ENCODE measurements around the gene SIRPB1.
"Not testable (repeated sequence)": the region's sequence is repeated elsewhere in the genome, so short reads cannot be mapped to it uniquely, and the experiment has no call there.

The SIRPB1 gene

DNA sequence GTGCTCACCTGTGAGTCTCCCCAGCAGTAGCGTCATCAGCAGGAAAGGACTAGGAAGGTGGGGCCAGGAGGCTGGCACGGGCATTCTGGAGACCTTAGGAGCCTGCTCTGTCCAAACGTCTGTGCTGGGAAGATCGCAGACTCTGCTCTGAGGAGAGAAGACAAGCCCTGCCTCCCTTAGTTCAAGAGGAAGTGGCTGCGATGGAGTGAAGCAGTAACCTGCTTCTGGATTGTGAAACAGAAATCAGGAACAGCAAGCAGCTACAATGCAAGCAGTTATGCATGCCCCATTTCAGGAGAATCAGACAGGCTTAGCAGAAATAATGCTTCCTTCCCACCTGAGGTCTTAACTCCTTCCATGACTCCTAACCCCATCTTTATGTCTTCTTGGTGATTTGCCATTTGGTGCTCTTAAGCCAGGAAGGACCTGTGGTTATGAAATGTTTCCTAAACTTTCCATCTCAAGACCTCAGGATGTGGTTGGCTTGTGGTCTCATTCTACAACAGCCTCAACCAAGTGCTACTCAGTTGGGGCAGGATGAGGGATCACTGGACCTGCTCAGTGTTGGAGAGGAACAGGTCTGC lies at the start of gene SIRPB1:
SIRPB1 (minus strand) TSS at position 149 of the 584 bp plus-strand sequence; CDS start at position 84, 65 bp downstream.
- no peak for DNase-seq (ENCODE audit: low read depth)

DNA sequence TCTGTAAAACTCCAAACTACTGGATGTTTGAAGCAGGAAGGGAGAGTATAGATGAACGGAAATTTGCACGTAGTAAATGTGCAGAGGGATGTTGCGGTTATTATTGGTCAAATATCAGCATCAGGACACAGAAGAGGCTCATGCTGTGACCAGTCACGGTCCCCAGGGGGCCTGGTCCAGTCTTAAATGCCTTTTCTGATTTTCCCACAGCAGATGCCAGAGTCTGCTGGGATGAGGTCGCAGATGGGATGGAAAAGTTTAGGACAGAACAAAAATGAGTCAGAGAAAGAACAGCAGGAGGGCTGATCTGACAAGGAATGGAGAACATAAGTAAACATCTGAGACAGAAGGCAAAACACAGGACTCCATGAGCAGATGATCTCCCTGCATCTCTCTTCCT lies 49.5 kb upstream of the SIRPB1 start:
- no peak for DNase-seq (ENCODE audit: low read depth)

DNA sequence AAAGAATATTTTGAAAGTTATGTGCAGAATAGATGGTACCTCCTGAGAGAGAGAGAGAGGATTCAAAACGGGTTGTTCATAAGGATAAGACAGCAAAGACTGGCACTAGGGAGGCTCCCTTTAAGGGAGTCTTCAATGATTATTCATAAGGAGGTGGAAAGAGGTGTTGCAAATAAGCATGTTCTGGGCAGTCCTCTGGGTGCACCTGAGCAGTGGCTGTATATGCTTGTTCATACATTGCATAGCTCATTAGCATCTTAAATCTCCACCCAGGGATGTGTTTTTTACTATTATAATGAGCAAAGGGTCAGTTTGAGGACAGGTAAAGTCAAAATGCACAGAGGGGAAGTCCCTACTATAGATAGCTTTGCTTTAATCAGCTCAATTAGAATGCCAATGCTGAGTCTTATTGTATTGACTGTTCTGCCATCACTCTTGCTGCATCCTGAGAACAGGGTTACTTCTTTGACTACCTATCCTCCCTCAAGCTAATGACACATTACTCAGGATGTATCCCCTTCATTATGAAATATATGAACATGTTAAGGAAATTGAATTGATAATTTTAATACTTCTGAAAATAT lies 47.8 kb upstream of the SIRPB1 start:
- no peak for DNase-seq (ENCODE audit: low read depth)

DNA sequence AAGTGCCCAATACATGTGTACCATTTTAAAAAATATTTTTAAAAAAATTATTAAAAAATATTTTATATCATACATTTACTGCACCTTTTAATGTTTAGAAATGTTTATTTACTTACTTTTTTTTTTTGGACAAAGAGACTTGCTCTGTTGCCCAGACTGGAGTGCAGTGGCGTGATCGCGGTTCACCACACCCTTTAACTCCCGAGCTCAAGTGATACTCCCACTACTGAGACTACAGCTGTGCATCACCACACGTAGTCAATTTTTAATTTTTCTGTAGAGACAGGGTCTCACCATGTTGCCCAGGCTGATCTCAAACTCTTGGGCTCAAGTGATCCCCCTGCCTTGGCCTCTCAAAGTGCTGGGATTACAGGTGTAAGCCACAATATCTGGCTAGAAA lies 47.0 kb upstream of the SIRPB1 start:
- DNase-seq (ENCODE audit: low read depth): no peak

DNA sequence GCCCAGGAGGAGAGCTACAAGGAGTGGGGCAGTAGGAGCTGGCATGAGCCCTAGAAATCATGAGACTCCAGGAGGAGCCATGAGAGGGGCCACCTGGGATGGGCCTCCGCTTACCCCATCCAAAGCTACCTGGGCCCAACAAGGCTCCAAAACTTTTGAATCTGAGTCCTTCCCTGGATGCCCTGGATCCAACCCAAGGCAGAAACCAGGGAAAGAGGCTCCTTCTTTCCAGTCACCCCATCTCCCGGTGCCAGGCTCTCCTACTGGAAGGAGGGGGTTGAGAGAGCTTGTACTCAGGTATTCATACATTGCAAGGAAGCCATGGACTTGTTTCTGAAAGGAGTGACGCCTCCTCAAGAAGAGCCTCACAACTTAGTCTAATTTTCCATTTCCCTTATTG lies 45.5 kb upstream of the SIRPB1 start:
- DNase-seq (ENCODE audit: low read depth): no peak

DNA sequence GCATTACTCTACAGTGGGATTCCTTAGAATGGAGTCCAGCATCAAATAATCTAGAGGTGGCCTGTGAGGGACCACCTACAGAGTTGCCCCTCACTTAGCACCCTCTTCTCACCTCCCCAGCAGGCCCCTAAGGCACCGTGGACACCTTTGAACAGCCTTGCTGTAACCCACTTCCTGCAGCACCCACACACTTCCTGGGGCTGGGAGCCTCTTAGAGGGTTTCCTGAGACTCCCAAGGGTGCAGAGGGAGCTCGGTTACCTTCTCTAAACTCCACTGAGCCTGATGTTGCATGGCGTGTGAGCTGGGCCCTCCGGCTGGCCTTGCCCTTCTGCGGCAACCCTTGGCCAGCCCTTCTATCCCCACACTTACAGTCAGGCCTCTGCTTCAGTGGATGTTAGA lies 45.1 kb upstream of the SIRPB1 start:
- peak; percentile 40 for DNase-seq (ENCODE audit: low read depth)

DNA sequence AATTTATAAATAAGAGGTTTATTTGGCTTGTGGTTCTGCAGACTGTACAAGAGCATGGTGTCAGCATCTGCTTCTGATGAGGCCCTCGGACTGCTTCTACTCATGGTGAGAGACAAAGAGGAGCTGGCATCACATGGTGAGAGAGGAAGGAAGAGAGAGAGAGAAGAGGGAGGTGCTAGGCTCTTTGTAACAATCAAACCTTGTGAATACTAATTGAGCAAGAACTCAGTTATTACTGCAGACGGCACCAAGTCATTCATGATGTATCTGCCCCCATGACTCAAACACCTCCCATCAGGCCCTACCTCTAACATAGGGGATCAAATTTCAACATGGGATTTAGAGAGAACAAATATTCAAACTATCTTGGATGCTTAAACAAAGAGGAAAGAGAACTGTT lies 44.1 kb upstream of the SIRPB1 start:
- no peak for DNase-seq (ENCODE audit: low read depth)

DNA sequence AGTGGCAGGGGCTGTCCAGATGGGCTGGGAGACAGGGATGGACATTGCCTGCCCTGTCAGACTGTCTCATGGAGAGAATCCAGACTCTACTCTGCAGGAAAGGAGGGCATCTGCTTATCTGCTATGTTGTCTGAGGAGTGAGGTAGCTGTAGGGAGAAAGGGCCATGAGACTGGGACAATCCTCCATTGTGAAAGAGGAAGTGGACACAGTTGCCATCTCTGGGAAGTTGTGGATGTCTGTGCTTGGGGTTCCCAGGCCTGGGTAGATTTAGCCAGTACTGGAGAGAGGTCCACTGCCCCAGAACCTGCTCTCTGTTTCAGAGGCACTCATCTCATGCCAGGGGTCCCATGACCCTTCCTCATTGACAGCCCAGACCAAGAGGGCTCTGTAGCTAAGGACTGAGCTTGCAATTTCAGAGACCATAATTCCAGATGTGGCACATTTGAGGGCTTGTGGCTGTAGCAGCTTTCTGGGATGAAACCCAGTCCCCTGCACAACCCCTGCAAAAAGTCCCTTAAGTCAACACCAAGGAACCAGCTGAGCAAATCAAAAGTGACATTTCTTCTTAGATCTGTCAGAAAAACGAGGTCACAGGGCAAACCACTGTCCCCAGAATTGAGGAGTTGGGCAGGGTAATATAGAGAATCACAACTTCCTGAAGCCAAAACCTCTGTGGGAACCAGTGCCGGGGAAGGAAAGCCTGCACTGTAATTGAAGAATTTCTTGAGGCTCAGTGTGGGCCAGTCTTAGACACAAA lies 41.9 kb upstream of the SIRPB1 start:
- no peak for DNase-seq (ENCODE audit: low read depth)

DNA sequence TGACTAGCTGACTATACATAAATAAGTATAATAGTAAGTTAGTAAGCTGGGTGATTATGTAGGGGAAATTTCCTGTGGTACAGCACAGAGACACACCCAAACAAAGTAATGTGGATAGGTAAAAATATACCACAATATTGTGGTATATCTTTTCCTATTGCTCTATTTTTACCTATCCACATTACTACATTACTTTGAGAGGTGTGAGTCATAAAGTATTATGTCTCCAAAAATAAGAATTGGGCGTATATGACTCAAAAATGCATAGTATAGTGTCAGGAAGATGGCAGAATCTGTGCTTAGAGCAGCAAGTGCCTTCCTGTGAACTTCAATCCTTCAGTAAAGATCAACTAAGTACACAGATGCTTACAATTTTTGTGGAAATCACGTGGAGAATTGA lies 40.4 kb upstream of the SIRPB1 start:
- no peak for DNase-seq (ENCODE audit: low read depth)

DNA sequence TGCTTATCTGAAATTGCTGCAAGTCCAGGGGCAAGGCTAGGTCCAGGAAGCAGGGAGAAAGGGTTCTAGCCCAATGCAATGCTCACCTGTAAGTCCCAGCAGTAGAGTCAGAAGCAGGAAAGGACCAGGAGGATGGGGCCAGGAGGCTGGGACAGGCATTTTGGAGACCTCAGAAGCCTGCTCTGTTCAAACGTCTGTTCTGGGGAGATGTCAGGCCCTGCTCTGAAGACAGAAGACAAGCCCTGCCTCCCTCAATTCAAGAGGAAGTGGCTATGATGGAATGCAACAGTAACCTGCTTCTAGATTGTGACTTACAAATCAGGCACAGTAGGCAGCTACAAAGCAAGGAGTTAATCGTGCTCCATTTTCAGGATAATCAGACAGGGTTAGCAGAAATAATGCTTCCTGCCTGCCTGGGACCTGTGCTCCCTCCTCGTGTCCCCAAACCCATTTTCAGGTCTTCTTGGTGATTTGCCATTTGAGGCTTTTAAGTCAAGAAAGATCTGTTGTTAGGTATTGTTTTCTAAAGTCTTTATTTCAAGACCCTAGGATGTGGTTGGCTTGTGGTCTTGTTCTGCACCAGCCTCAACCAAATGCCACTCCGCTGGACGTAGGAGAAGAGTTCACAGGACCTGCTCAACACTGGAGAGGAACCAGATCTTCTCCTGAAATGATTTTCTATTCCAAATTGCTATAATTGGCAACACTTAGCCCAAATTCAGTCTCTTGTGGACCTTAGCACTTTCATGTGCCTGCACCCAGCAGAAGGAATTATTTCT lies 37.9 kb upstream of the SIRPB1 start, which contains the start of gene SIRPG:
SIRPG (minus strand) TSS at position 224 of the 779 bp plus-strand sequence; CDS start at position 159, 65 bp downstream.
- no peak for DNase-seq (ENCODE audit: low read depth)

DNA sequence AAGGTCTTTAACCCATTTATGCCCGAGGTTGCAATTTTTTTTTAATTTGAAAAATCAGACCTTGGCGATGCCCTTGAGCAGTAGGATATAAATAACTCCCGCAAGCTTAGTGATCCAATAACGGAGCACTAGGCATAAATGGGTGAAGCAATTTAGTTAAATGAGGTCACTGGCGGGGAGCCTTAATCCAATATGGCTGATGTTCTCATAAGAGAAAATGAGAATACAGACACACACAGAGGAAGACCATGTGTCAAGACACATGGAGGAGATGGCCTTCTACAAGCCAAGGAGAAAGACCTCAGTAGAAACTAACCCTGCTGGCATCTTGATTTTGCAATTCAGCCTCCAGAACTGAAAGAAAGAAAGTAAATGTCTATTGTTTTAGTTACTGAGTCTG lies 37.0 kb upstream of the SIRPB1 start:
- no peak for DNase-seq (ENCODE audit: low read depth)

DNA sequence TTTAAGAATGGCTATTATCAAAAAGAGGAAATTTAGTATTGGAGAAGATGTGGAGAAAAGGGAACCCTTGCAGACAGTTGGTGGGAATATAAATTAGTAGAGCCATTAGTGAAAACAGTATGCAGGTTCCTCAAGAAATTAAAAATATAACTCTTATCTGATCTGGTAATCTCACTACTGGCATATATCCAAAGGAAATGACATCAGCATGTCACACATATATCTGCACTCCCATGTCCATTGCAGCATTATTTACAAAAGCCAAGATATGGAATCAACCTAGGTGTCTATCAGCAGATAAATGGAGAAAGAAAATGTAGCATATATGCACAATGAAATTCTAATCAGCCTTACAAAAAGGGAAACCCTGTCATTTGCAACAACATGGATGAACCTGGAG lies 35.2 kb upstream of the SIRPB1 start:
- no peak for DNase-seq (ENCODE audit: low read depth)

DNA sequence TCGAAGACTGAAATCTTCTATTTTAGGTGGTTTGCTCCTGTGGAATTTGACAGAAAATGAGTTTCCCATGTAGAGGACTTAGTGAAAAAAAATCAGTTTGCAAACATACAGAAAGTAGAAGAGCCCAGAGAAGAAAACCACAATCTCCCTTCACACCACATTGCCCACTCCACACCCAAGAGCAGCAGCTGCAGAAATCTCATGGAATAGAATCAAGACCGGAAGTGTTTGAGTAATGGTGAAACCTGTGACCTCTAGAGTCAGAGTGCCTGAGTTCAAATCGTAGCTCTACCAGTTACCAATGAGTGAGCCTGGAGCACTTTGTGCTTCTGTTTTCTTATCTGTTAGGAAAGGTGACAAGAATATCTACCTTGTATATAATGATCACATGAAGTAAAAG lies 33.2 kb upstream of the SIRPB1 start:
- DNase-seq (ENCODE audit: low read depth): no peak

DNA sequence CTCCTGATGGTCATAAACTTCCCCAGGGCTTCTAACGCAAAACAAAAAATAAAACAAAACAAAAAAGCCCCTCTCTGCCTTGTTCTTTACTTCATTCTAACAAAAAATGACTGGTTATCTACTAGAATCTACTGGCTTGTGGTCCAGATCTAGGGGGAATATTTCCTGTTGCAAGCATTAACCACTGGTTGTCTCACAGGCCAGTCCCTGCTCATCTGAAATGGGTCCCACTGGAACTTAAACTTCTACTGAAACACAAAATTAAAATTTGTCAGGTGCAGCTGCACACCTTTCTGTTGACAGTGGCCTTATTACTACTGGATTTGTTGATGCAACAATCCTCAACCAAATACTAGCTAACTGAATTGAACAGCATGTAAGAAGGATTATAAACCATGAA lies 32.3 kb upstream of the SIRPB1 start:
- no peak for DNase-seq (ENCODE audit: low read depth)

DNA sequence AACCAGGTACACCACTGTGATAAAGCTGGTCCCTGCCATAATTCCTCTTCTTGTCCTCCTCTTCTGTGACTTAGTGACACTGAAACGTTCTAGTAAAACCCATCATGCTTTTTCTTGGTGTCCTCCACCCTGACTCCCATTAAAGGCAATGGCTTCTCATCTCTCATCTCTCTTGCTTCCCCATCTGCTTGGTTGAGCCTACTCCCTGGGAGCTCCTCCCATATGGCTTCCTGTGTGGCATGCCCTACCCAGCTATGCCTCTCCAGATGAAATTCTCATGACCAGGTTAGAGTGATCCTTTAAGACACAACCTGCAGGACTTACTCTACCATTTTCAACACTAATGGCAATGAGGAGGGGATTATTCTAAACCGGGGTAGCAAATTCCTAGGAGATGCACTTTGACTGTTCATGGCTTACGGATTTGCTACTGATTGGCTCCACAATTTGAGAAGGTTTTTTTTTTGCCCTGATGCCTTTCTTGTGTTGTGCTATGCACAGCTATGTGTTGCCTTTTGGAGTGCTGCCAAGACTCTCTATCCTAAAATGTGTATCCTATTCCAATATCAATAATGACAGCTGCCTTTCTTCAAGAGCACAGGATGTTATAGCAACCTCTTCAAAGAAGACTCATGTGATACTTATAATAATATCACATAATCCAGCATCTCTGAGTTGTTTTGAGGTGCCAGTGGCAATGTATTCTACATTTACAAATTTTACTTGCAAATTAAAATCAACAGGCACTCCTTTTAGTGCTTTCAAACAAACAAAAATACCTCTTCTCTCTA lies 31.7 kb upstream of the SIRPB1 start:
- no peak for DNase-seq (ENCODE audit: low read depth)

DNA sequence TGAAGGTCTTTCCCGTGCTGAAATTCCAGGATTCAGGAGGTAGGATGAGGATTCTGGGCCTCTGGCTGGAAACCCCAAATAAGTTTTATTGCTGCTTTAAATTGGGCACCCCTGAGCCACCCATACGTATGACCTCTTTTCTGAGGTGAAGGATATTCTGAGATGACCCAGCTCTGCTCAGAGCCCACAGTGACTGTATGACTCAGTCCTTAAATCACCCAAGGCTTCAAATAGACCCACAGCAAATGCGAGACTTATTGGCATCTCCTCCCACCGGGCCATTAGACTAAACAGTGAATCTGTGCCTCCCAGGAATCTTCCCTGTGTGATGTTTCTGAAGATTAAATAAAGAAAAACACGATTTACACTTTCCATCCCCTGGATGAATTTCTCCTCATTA lies 28.3 kb upstream of the SIRPB1 start:
- DNase-seq (ENCODE audit: low read depth): no peak

DNA sequence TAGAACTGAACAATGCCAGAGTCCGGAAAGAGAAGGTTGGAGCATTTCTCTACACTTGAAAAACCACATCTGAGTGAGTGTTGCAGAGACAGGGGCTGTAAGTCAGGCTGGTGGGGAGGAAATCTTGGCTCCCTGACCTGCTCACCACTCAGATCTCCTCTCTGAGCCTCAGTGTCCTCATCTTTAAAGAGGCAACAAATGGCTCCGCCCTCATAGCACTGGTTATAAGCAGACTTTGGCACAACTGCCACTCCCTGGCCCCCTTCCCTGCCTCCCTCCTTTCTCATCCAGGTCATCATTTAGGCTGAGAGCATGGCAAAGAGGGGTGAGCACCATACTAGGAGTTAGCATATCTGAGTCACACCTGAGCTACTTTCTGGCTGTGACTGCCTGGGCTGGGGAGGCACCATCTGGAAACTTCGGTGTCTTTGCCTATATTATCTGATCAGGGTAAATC lies 27.2 kb upstream of the SIRPB1 start:
- DNase-seq (ENCODE audit: low read depth): no peak

DNA sequence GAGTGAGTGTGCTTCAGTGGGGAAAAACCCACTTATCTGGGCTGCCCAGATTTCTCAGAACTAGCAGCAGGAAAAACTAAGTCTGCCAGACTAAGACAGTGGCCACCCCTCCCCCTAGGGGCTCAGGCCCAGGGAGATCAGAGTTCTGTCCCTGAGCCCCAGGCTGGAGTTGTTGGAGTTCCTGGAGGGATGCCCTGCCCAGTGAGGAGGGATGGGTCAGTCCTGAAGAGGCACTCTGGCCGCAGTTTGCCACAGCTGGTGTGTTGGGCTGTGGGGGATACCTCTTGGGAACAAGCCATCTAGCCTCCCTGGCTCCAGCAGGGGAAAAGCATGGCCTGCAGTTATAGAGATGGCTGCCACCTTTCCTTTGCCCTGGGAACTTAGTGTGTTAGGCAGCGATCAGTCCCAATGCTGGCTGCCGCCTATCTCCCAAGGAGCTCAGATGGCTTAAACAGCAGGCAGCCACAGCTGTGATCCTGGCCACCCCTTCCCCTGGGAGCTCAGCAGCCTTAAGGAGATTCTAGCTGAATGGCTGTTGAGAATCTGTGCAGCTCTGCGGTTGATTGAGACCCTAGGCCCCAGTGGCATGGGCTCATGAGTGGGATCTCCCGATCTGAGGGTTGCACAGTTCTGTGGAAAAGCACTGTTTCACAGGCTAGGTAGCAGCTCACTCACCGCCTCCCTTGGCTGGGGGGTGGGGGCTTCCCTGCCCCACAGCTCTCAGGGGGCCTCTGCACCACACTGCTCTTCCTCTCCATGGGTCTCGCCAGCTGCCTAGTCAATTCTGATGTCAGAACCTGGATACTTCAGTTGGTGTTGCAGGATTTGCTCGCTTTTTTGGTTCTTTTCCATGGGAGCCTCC lies 24.5 kb upstream of the SIRPB1 start:
- no peak for DNase-seq (ENCODE audit: low read depth)

DNA sequence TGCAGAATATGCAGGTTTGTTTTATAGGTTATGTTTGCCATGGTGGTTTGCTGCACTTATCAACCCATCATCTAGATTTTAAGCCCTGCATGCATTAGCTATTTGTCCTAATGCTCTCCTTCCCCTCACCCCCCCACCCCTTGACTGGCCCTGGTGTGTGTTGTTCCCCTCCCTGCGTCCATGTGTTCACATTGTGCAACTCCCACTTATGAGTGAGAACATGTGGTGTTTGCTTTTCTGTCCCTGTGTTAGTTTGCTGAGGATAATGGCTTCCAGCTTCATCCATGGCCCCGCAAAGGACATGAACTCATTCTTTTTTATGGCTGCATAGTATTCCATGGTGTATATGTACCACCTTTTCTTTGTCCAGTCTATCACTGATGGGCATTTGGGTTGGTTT lies 18.8 kb upstream of the SIRPB1 start:
- not testable (repeated sequence) for DNase-seq (ENCODE audit: low read depth)

DNA sequence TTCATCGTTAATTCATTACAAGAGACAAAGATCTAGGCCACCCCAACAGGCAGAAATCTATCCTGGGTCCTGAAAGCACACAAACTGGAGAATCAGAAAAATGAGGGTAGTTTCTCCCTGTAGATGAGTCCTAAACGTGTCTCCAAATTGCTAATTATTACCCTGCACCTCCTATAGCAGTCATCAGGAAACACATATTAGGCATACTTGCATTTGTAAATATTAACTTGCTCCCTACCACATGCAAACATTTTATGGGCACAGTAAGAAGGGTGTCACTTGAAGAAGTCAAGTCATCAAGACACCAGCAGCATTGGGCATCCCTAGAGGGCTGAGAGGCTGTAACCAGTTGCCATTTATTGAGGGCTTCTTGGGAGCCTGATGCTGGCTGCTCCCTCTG lies 17.9 kb upstream of the SIRPB1 start:
- no peak for DNase-seq (ENCODE audit: low read depth)

DNA sequence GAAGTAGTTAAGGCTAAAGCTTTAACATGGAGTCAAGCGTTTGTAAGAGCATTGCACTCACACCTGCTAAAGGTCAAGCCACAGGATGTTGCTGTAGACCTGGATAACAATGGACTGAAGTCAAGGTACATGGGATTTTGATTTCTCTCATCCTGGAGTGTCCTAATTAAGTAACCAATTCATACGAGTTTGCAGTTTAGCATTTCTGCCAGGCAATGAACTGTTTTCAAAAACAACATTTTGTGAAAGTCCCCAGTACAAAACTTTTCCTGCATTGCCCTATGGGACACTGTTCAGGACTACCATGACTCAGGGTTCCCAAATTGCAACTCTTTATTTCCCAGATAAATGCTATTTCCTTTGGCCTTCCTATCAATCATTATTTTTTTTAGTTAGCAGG lies 17.4 kb upstream of the SIRPB1 start:
- no peak for DNase-seq (ENCODE audit: low read depth)
